Brain microvascular endothelial cell (primary cell): ENCODE results near the gene KIAA2012.

Experiments
- DNase-seq: peaks from one replicate; pipeline ENCODE4 v3.0.0-alpha.2; 2020
- H3K27ac ChIP-seq: fragments of 250-450 bp; sonication (Bioruptor Pico); 2 replicates; pipeline ENCODE4 v1.5.1; 2020; ENCODE audit warnings: mild to moderate bottlenecking, moderate library complexity
- H3K27me3 ChIP-seq: fragments of 250-450 bp; sonication (Bioruptor Pico); replicated peaks from 2 replicates; pipeline ENCODE4 v1.5.1; 2020; ENCODE audit warnings: mild to moderate bottlenecking
- H3K36me3 ChIP-seq: fragments of 250-450 bp; sonication (Bioruptor Pico); replicated peaks from 2 replicates; pipeline ENCODE4 v1.5.1; 2020; ENCODE audit warnings: mild to moderate bottlenecking
- H3K4me3 ChIP-seq: 2 replicates; pipeline ENCODE4 v1.5.1; 2011; ENCODE audit warnings: low read depth, mild to moderate bottlenecking, control low read depth, low read length, moderate library complexity
- CTCF ChIP-seq: IDR thresholded peaks from 2 replicates; pipeline ENCODE4 v1.5.1; 2011; ENCODE audit warnings: low read depth, mild to moderate bottlenecking, moderate library complexity, low read length, control low read depth, inconsistent platforms; ENCODE audit errors: missing control alignments
- in situ Hi-C: cut with HindIII; loops from 2 replicates; pipeline ENCODE4 v1.10.0; 2017; ENCODE audit warnings: low sequenced_read_pairs, low pct_ligation_motif_present

KIAA2012 gene

GRCh38 chr2:202140522-202141252 is 67.6 kb downstream of the KIAA2012 start:
- in situ Hi-C loops, result no loop called here
- no peaks in the 10 kb centered on the region for H3K36me3 ChIP-seq
- DNase-seq, result no peak
- no peaks in the 10 kb centered on the region for H3K27me3 ChIP-seq
- no peak overlapping the region for H3K4me3 ChIP-seq
- no peak overlapping the region for H3K27ac ChIP-seq
- no peak for TF ChIP-seq CTCF

- in situ Hi-C loops, result no loop called here
- H3K36me3 ChIP-seq, result no peaks in the 10 kb centered on the region
- TF ChIP-seq CTCF, result no peak
- H3K27ac ChIP-seq, result no peak overlapping the region
- H3K4me3 ChIP-seq, result no peak overlapping the region
- H3K27me3 ChIP-seq, result no peaks in the 10 kb centered on the region
- DNase-seq, result no peak
These were observed 68.4 kb downstream of the KIAA2012 start for GRCh38 chr2:202141329-202141947.

DNA sequence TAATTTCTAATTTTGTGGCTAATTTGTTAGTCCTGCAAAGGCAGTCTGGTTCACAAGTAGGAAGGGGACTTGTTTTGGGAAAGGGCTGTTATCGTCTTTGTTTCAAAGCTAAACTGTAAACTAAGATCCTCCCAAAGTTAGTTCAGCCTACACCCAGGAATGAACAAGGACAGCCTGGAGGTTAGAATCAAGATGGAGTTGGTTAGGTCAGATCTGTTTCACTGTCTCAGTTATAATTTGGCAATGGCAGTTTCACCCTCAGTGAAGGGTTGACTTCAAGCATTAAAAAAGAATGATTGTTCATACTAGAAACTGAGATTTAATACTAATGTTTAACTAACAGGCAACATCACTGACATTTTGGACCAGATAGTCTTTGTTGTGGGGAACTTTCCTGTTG is 69.5 kb downstream of the KIAA2012 start:
- no peak for TF ChIP-seq CTCF
- DNase-seq, result no peak
- in situ Hi-C loops, result no loop called here
- Histone ChIP-seq H3K4me3 (no peak overlapping the region), H3K36me3 (no peaks in the 10 kb centered on the region), H3K27me3 (no peaks in the 10 kb centered on the region), H3K27ac (no peak overlapping the region)

GRCh38 chr2:202147775-202148174 is 74.7 kb downstream of the KIAA2012 start:
- Histone ChIP-seq H3K36me3 (no peaks in the 10 kb centered on the region), H3K27me3 (no peaks in the 10 kb centered on the region), H3K27ac (peak overlapping the region; percentile 5), H3K4me3 (no peak overlapping the region)
- no peak for TF ChIP-seq CTCF
- in situ Hi-C loops, result no loop called here
- DNase-seq, result peak; percentile 65

GRCh38 chr2:202148515-202149154 is 75.6 kb downstream of the KIAA2012 start:
- no peaks in the 10 kb centered on the region for H3K36me3 ChIP-seq
- no peak overlapping the region for H3K27ac ChIP-seq
- no peaks in the 10 kb centered on the region for H3K27me3 ChIP-seq
- in situ Hi-C loops, result no loop called here
- TF ChIP-seq CTCF, result no peak
- H3K4me3 ChIP-seq, result no peak overlapping the region
- no peak for DNase-seq
